ENCODE results near the gene SCYGR2. TPM values are rescaled to one million over a fixed set of nuclear protein-coding genes. Genes with fewer than 3 reads are reported as not detected.

Gene SCYGR2
- total and polyA plus RNA-seq, 2 of the 8 experiments (the other 6 are each of a cell fraction or from before 2014, with no cell fraction given), result not detected

DNA sequence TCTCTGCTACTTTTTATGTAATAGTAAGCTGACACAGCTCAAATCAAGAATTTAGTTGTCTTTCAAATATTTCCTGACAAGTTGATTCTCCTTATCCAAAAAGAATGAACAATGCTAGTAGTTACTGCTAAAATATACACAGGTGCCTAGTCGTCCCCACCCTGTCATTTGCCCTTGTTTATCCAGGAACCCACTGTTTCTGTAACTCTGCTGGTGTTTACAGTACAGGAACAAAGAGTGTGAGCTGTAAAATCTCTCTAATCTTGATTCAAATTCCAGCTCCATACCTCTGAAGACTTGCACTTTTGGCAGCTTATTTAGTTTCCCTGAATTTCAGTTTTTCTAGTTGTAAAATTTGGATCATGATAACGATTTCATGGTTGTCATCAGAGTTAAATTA lies 21.1 kb upstream of the SCYGR2 start:
- Histone ChIP-seq H2BK120ac (replicated peaks; ENCODE audit: low read depth, low read length) (no peak overlapping the region), H3K18ac (ENCODE audit: extremely low read depth, low read length) (no peak overlapping the region), H4K91ac (replicated peaks; ENCODE audit: insufficient read length, low read length) (no peak overlapping the region), H2BK12ac (ENCODE audit: low read depth, low read length) (no peak overlapping the region), H3K79me1 (ENCODE audit: low read depth, low read length) (no peaks in the 10 kb centered on the region), H2AFZ (ENCODE audit: low read length) (no peak overlapping the region), H3K79me2 (ENCODE audit: control insufficient read depth in 1 of 2, insufficient read depth in 2 of 2, low read length in 2 of 2) (no peaks in the 10 kb centered on the region), H3K4me1 (replicated peaks in 1 of 4; ENCODE audit: control insufficient read depth in 3 of 4, insufficient read depth in 4 of 4, low read length in 3 of 4) (0 out of 7 replicates have a peak, but pooled peaks cover 0 to 3% (median 0%) of the 10 kb centered on the region in 4 experiments), H3K56ac (replicated peaks; ENCODE audit: insufficient read length, low read depth, low read length) (no peak overlapping the region), H3K27ac (ENCODE audit: low read depth, low read length) (no peak overlapping the region), H3K4ac (replicated peaks; ENCODE audit: insufficient read length, low read depth, low read length) (no peak overlapping the region), H2BK15ac (ENCODE audit: low read length) (no peak overlapping the region), H3K23me2 (ENCODE audit: low read depth, low read length) (no peaks in the 10 kb centered on the region; the same call in 1 of the 2 replicates), H3K23ac (ENCODE audit: insufficient read length) (no peak overlapping the region), H2BK20ac (ENCODE audit: low read length) (no peak overlapping the region), H4K5ac (ENCODE audit: insufficient read length, low read depth, low read length) (no peak overlapping the region), H2BK5ac (ENCODE audit: low read depth, low read length) (no peak overlapping the region), H3K14ac (ENCODE audit: insufficient read length) (no peak overlapping the region), H4K20me1 (replicated peaks in 1 of 2; ENCODE audit: control insufficient read depth in 1 of 2, insufficient read depth in 2 of 2, low read length in 2 of 2) (no peaks in the 10 kb centered on the region), H3K9me3 (ENCODE audit: insufficient read depth in 2 of 2, low read depth in 1 of 2, low read length in 1 of 2) (peaks cover 6 to 9% of the 10 kb centered on the region in 2 experiments; a peak in 3 of 4 replicates), H3K4me2 (ENCODE audit: insufficient read depth in 1 of 2, low read depth in 2 of 2, low read length in 2 of 2) (no peak overlapping the region), H4K8ac (ENCODE audit: extremely low read depth, insufficient read depth, low read length) (no peak overlapping the region), H3K36me3 (ENCODE audit: control insufficient read depth in 2 of 4, insufficient read depth in 4 of 4, low read length in 3 of 4) (no peaks in the 10 kb centered on the region), H3K27me3 (replicated peaks in 1 of 4; ENCODE audit: control insufficient read depth in 3 of 4, extremely low read depth in 1 of 4, insufficient read depth in 3 of 4, low read length in 3 of 4) (no peaks in the 10 kb centered on the region), H3K4me3 (ENCODE audit: extremely low read depth in 1 of 4, insufficient read depth in 2 of 4, low read depth in 3 of 4, low read length in 4 of 4) (no peak overlapping the region), H2AK5ac (ENCODE audit: low read depth, low read length) (no peak overlapping the region), H3K9ac (replicated peaks in 1 of 4; ENCODE audit: extremely low read depth in 1 of 4, low read depth in 3 of 4, low read length in 3 of 4) (no peak overlapping the region)
- DNase-seq (ENCODE audit: low read depth in 1 of 2, low spot score in 2 of 2) (no peak), FAIRE-seq (no peak)
- 74% methylated on average over 2 of the region's 2 CpGs; no CpG with 5 or more reads in 1 of the 2 experiments for WGBS, 2 experiments (ENCODE audit: extremely low coverage in 1 of 2, insufficient coverage in 1 of 2, insufficient read length in 1 of 2, insufficient replicate concordance in 2 of 2, low coverage in 1 of 2, low lambda C conversion rate in 2 of 2, missing lambda C conversion rate in 1 of 2)
- TF ChIP-seq PHF8 (conservative IDR thresholded peaks at IDR 0.05; ENCODE audit: low read depth, low read length), result no peak
- TF ChIP-seq, protein P1, sequence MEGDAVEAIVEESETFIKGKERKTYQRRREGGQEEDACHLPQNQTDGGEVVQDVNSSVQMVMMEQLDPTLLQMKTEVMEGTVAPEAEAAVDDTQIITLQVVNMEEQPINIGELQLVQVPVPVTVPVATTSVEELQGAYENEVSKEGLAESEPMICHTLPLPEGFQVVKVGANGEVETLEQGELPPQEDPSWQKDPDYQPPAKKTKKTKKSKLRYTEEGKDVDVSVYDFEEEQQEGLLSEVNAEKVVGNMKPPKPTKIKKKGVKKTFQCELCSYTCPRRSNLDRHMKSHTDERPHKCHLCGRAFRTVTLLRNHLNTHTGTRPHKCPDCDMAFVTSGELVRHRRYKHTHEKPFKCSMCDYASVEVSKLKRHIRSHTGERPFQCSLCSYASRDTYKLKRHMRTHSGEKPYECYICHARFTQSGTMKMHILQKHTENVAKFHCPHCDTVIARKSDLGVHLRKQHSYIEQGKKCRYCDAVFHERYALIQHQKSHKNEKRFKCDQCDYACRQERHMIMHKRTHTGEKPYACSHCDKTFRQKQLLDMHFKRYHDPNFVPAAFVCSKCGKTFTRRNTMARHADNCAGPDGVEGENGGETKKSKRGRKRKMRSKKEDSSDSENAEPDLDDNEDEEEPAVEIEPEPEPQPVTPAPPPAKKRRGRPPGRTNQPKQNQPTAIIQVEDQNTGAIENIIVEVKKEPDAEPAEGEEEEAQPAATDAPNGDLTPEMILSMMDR (IDR thresholded peaks at IDR 0.05; ENCODE audit: control extremely low read depth in 1 of 3, insufficient read depth in 1 of 3, low read depth in 1 of 3, low read length in 3 of 3), result no peak
- TF ChIP-seq FOSL1 (IDR thresholded peaks at IDR 0.05; ENCODE audit: insufficient read depth, low read depth, low read length), result no peak
- TF ChIP-seq GTF2F1 (IDR thresholded peaks at IDR 0.05; ENCODE audit: borderline replicate concordance, low read depth, low read length), result no peak
- POLR2A ChIA-PET (ENCODE audit: partially characterized antibody), result no interaction called here
- CTCF ChIA-PET (ENCODE audit: partially characterized antibody), result interaction anchor here (0.7 to 1.9 kb wide), 4 partner anchors 11 to 285 kb away, joined by 3 to 5 read pairs (median 4); no protein-coding TSS in a partner anchor
